ENCODE measurements around the gene CEPT1. TPM values are rescaled to one million over a fixed set of nuclear protein-coding genes. Genes with fewer than 3 reads are reported as not detected.

Gene CEPT1
- total and polyA plus RNA-seq, 9 of the 15 experiments (the other 6 are each of a cell fraction or from before 2014, with no cell fraction given): 24.4 to 72.6 (median 42.4) TPM

- Histone ChIP-seq H3K4me2 (ENCODE audit: insufficient read depth, low read length) (peak overlapping the region; percentile 24; the same call in 1 of the 2 replicates), H3K9ac (ENCODE audit: insufficient read depth in 1 of 2, low read depth in 2 of 2, low read length in 2 of 2) (peak overlapping the region in 1 of 2 experiments; percentile 35; a peak in 1 of 4 replicates), H3K9me3 (replicated peaks; ENCODE audit: control insufficient read depth, insufficient read depth, low read depth, low read length) (no peaks in the 10 kb centered on the region), H2AFZ (ENCODE audit: low read depth, low read length) (peak overlapping the region; percentile 62; the same call in 1 of the 2 replicates), H4K20me1 (replicated peaks; ENCODE audit: control insufficient read depth, insufficient read depth, low read length) (no peaks in the 10 kb centered on the region), H3K79me2 (ENCODE audit: control insufficient read depth, insufficient read depth, low read length) (no peaks in the 10 kb centered on the region), H3K9me1 (ENCODE audit: control insufficient read depth, insufficient read depth, low read length) (no peaks in the 10 kb centered on the region), H3K4me1 (replicated peaks in 1 of 2; ENCODE audit: control insufficient read depth in 2 of 2, insufficient read depth in 2 of 2, low read length in 2 of 2) (peaks cover 23 to 29% of the 10 kb centered on the region in 2 experiments), H3K36me3 (ENCODE audit: control insufficient read depth, insufficient read depth, low read length) (no peaks in the 10 kb centered on the region), H3K27me3 (ENCODE audit: control insufficient read depth in 2 of 2, insufficient read depth in 2 of 2, low read length in 2 of 2) (peaks cover 0 to 5% of the 10 kb centered on the region in 2 experiments; a peak in 3 of 5 replicates), H3K4me3 (no peak overlapping the region), H3K27ac (ENCODE audit: extremely low read depth, low read depth, low read length) (no peak overlapping the region)
- POLR2A ChIA-PET: interaction anchor here (0.7 to 0.8 kb wide), 2 partner anchors 11 to 386 kb away, joined by 3 to 4 read pairs; no protein-coding TSS in a partner anchor
- DNase-seq (ENCODE audit: extremely low read depth in 1 of 4, low spot score in 3 of 4) (peak in 1 of 4 experiments; percentile 29), FAIRE-seq (no peak), ATAC-seq (peak; percentile 32)
- in situ Hi-C loops (cut with MboI) (no loop called here), intact Hi-C loops (cut with micrococcal nuclease) (no loop called here)
- BruUV-seq (replicated peaks): no TSS peak
- 47% methylated on average over 4 of the region's 4 CpGs for WGBS (ENCODE audit: insufficient coverage, low coverage, missing lambda C conversion rate)
- CTCF ChIA-PET (ENCODE audit: low intra/inter-chr PET ratio): no interaction called here
- TF ChIP-seq SIX5 (IDR thresholded peaks at IDR 0.05; ENCODE audit: borderline replicate concordance in 1 of 2, insufficient read depth in 1 of 2, low read depth in 1 of 2, low read length in 2 of 2): 0 out of 4 replicates have a peak, but pooled peaks of 1 of the 2 experiments have one; percentile 10
- TF ChIP-seq KLF10 (CRISPR knock-in tag; IDR thresholded peaks at IDR 0.05): no peak
- TF ChIP-seq ZNF639 (CRISPR knock-in tag; conservative IDR thresholded peaks at IDR 0.05 in 1 of 2, IDR thresholded peaks at IDR 0.05 in 1 of 2): peak in 1 of 2 experiments; percentile 50; a peak in 1 of 4 replicates
- peak; percentile 10; the same call in 1 of the 2 replicates for TF ChIP-seq SOX6 (IDR thresholded peaks at IDR 0.05)
- no peak for TF ChIP-seq YBX1 (IDR thresholded peaks at IDR 0.05)
- TF ChIP-seq ZNF347 (CRISPR knock-in tag; IDR thresholded peaks at IDR 0.05; ENCODE audit: low read depth): no peak
- no peak for TF ChIP-seq NR2C1 (IDR thresholded peaks at IDR 0.05)
- TF ChIP-seq NR2C1 (tag; IDR thresholded peaks at IDR 0.05): 0 out of 2 replicates have a peak, but pooled peaks have one; percentile 26
- no peak for TF ChIP-seq ZBED1 (IDR thresholded peaks at IDR 0.05)
- TF ChIP-seq ZNF277 (CRISPR knock-in tag; IDR thresholded peaks at IDR 0.05; ENCODE audit: borderline replicate concordance): no peak
- peak; percentile 86; the same call in 1 of the 2 replicates for TF ChIP-seq OTX1 (CRISPR knock-in tag; IDR thresholded peaks at IDR 0.05)
- TF ChIP-seq ELF1 (tag; IDR thresholded peaks at IDR 0.05): peak; percentile 71; the same call in 1 of the 2 replicates
- TF ChIP-seq RBM25 (IDR thresholded peaks at IDR 0.05; ENCODE audit: low read depth, low read length, severe bottlenecking): no peak
- no peak for TF ChIP-seq TBL1XR1 (IDR thresholded peaks at IDR 0.05; ENCODE audit: low read length in 2 of 2)
- peak; percentile 42; the same call in 1 of the 2 replicates for TF ChIP-seq NR4A1 (CRISPR knock-in tag; IDR thresholded peaks at IDR 0.05)
- no peak for TF ChIP-seq NR4A1 (tag; IDR thresholded peaks at IDR 0.05)
- 0 out of 2 replicates have a peak, but pooled peaks have one; percentile 32 for TF ChIP-seq MEF2D (tag; conservative IDR thresholded peaks at IDR 0.05; ENCODE audit: low read depth)
- peak; percentile 53; the same call in 1 of the 2 replicates for TF ChIP-seq SPI1 (IDR thresholded peaks at IDR 0.05; ENCODE audit: borderline replicate concordance, low read depth, low read length)
Measured at GRCh38 chr1:111202707-111203623, 62.9 kb downstream of the CEPT1 start.

Data from K562 (cell line).